Stomach (tissue), 4 donors: ENCODE data around the gene RALGDS.

Experiments used
- EP300 ChIP-seq: sonication (generic); formaldehyde crosslinking; IDR thresholded peaks from one replicate; pipeline ENCODE4 v1.6.1; 2017; ENCODE audit warnings: antibody characterized with exemption
- POLR2A ChIP-seq, 4 donors: fragments of 450-650 bp; IDR thresholded peaks; one replicate each; pipeline ENCODE4 v1.6.1; 2016; ENCODE audit warnings: antibody characterized with exemption in 4 of 4, control low read depth in 2 of 4, mild to moderate bottlenecking in 1 of 4, moderate library complexity in 1 of 4
- POLR2AphosphoS5 ChIP-seq, 3 donors: sonication (generic); formaldehyde crosslinking; IDR thresholded peaks; one replicate each; pipeline ENCODE4 v1.6.1; 2016; ENCODE audit warnings: antibody characterized with exemption in 3 of 3
- TF ChIP-seq, protein P1 (sequence below), 7 experiments: fragments of 450-650 bp in 4 of 7; fragments of 200-600 bp in 3 of 7; sonication (generic) in 3 of 7; IDR thresholded peaks; one replicate each; pipeline ENCODE4 v1.5.1; 2016 to 2019; ENCODE audit warnings: antibody characterized with exemption in 7 of 7, control low read depth in 2 of 7, mild to moderate bottlenecking in 1 of 7

GRCh38 chr9:133120501-133121197 is 391 bp downstream of the RALGDS start:
- no peak for TF ChIP-seq EP300
- TF ChIP-seq, protein P1, sequence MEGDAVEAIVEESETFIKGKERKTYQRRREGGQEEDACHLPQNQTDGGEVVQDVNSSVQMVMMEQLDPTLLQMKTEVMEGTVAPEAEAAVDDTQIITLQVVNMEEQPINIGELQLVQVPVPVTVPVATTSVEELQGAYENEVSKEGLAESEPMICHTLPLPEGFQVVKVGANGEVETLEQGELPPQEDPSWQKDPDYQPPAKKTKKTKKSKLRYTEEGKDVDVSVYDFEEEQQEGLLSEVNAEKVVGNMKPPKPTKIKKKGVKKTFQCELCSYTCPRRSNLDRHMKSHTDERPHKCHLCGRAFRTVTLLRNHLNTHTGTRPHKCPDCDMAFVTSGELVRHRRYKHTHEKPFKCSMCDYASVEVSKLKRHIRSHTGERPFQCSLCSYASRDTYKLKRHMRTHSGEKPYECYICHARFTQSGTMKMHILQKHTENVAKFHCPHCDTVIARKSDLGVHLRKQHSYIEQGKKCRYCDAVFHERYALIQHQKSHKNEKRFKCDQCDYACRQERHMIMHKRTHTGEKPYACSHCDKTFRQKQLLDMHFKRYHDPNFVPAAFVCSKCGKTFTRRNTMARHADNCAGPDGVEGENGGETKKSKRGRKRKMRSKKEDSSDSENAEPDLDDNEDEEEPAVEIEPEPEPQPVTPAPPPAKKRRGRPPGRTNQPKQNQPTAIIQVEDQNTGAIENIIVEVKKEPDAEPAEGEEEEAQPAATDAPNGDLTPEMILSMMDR (IDR thresholded peaks at IDR 0.05) = no peak
- no peak for TF ChIP-seq POLR2A (IDR thresholded peaks at IDR 0.05)
- no peak for TF ChIP-seq POLR2AphosphoS5 (IDR thresholded peaks at IDR 0.05)
